ENCODE results near the gene STARD3. TPM values are rescaled to one million over a fixed set of nuclear protein-coding genes. Genes with fewer than 3 reads are reported as not detected.

Gene STARD3
- total RNA-seq, 2 donors from 2014 or later: 52.5 to 67.7 TPM

GRCh38 chr17:39608142-39608981, 28.6 kb upstream of the STARD3 start:
- Histone ChIP-seq H3K27ac (no peak overlapping the region), H3K27me3 (replicated peaks; ENCODE audit: insufficient read depth) (peaks cover 43% of the 10 kb centered on the region), H3K36me3 (no peaks in the 10 kb centered on the region), H3K9me3 (no peaks in the 10 kb centered on the region), H3K4me1 (ENCODE audit: control insufficient read depth in 1 of 2, low read depth in 2 of 2) (peaks cover 12 to 29% of the 10 kb centered on the region in 2 donors), H3K4me3 (no peak overlapping the region)
- no peak for ATAC-seq (ENCODE audit: insufficient number of reproducible peaks, low FRiP score, low read depth)
- TF ChIP-seq CTCF (IDR thresholded peaks at IDR 0.05): no peak
- no peak for DNase-seq (ENCODE audit: low spot score)

GRCh38 chr17:39609416-39610025, 27.4 kb upstream of the STARD3 start:
- Histone ChIP-seq H3K4me3 (no peak overlapping the region), H3K4me1 (ENCODE audit: control insufficient read depth in 1 of 2, low read depth in 2 of 2) (peaks cover 12 to 29% of the 10 kb centered on the region in 2 donors), H3K36me3 (no peaks in the 10 kb centered on the region), H3K27me3 (replicated peaks; ENCODE audit: insufficient read depth) (peaks cover 33% of the 10 kb centered on the region), H3K9me3 (no peaks in the 10 kb centered on the region), H3K27ac (no peak overlapping the region)
- no peak for TF ChIP-seq CTCF (IDR thresholded peaks at IDR 0.05)
- DNase-seq (ENCODE audit: low spot score) (no peak), ATAC-seq (ENCODE audit: insufficient number of reproducible peaks, low FRiP score, low read depth) (no peak)

- TF ChIP-seq CTCF (IDR thresholded peaks at IDR 0.05): no peak
- peaks cover 0 to 10% of the 10 kb centered on the region in 2 donors for H3K4me1 ChIP-seq (ENCODE audit: control insufficient read depth in 1 of 2, low read depth in 2 of 2)
- H3K36me3 ChIP-seq: no peaks in the 10 kb centered on the region
- ATAC-seq (ENCODE audit: insufficient number of reproducible peaks, low FRiP score, low read depth) (no peak), DNase-seq (ENCODE audit: low spot score) (no peak)
- peaks cover 20% of the 10 kb centered on the region for H3K27me3 ChIP-seq (replicated peaks; ENCODE audit: insufficient read depth)
- no peak overlapping the region for H3K4me3 ChIP-seq
- H3K9me3 ChIP-seq: no peaks in the 10 kb centered on the region
- no peak overlapping the region for H3K27ac ChIP-seq
Observed at GRCh38 chr17:39611401-39612112, 25.4 kb upstream of the STARD3 start.

- TF ChIP-seq CTCF (IDR thresholded peaks at IDR 0.05): no peak
- DNase-seq (ENCODE audit: low spot score) (no peak), ATAC-seq (ENCODE audit: insufficient number of reproducible peaks, low FRiP score, low read depth) (no peak)
- Histone ChIP-seq H3K36me3 (no peaks in the 10 kb centered on the region), H3K4me3 (no peak overlapping the region), H3K9me3 (no peaks in the 10 kb centered on the region), H3K4me1 (ENCODE audit: control insufficient read depth in 1 of 2, low read depth in 2 of 2) (peaks cover 0 to 6% of the 10 kb centered on the region in 2 donors), H3K27ac (no peak overlapping the region), H3K27me3 (replicated peaks; ENCODE audit: insufficient read depth) (peaks cover 12% of the 10 kb centered on the region)
Observed at GRCh38 chr17:39612291-39612894, 24.6 kb upstream of the STARD3 start.
